Medulla oblongata (tissue), 1 donor: Measurements from ENCODE around the gene OR4S2.

Experiments used
- DNase-seq: peaks from one replicate; pipeline ENCODE4 v3.0.0-alpha.2; 2015; ENCODE audit errors: extremely low spot score

The OR4S2 gene

GRCh38 chr11:55648027-55648426 is at the start of gene OR4S2:
OR4S2 (plus strand) TSS chr11:55648327; CDS start chr11:55650904, 2,577 bp downstream.
- DNase-seq: no peak

GRCh38 chr11:55607545-55607944 is 40.6 kb upstream of the OR4S2 start, which contains the start of gene OR4C11:
OR4C11 (minus strand) TSS chr11:55607645; CDS start chr11:55604373, 3,272 bp downstream.
- no peak for DNase-seq

DNA sequence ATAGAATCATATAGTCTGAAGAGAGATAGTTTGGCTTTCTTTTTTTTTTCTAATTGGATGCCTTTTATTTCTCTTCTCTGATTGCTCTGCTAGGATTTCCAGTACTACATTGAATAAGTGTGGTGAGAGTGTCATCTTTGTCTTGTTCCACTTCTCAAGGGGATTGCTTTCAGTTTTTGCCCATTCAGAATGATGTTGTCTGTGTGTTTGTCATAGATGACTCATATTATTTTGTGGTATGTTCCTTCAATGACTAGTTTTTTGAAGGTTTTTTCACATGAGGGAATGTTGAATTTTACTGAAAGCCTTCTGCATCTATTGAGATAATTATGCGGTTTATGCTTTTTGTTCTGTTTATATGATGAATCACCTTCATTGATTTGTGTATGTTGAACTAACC is 23.6 kb upstream of the OR4S2 start:
- DNase-seq: no peak

- no peak for DNase-seq
Measured at GRCh38 chr11:55634813-55635212, 13.3 kb upstream of the OR4S2 start, which contains the start of gene OR4P4. OR4P4 (plus strand) TSS chr11:55635113.

- no peak for DNase-seq
Measured at GRCh38 chr11:55652560-55652959, 4.4 kb downstream of the OR4S2 start.

- DNase-seq: no peak
Measured at GRCh38 chr11:55655096-55655495, 7.0 kb downstream of the OR4S2 start.

- DNase-seq: no peak
Measured at GRCh38 chr11:55658031-55658573, 10.0 kb downstream of the OR4S2 start.

GRCh38 chr11:55658608-55659007 is 10.5 kb downstream of the OR4S2 start:
- no peak for DNase-seq

GRCh38 chr11:55661901-55662300 is 13.8 kb downstream of the OR4S2 start, which contains the start of gene OR4C6:
OR4C6 (plus strand) TSS chr11:55662201; CDS start chr11:55665167, 2,966 bp downstream.
- DNase-seq: no peak

DNA sequence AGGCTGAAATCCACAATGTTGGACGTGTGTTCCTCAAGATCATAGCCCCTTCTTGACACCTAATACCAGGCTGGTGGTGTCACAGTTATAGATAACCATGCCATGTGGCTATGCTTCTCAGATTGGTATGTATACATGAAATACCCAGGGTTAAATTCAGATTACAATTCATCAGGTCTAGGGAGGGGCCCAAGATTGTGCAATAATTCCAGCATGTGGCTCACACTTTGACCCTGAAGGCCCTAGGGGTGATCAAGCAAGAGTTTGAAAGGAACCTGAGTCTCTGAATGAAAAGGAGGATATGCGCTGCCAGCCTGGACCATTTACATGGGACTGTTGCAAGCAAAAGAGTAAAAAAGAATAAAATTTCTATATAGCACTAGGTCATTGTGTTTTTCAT is 21.2 kb downstream of the OR4S2 start:
- no peak for DNase-seq

GRCh38 chr11:55673860-55674259 is 25.7 kb downstream of the OR4S2 start:
- no peak for DNase-seq

- DNase-seq: no peak
Measured at GRCh38 chr11:55697817-55698216, 49.7 kb downstream of the OR4S2 start.

DNA sequence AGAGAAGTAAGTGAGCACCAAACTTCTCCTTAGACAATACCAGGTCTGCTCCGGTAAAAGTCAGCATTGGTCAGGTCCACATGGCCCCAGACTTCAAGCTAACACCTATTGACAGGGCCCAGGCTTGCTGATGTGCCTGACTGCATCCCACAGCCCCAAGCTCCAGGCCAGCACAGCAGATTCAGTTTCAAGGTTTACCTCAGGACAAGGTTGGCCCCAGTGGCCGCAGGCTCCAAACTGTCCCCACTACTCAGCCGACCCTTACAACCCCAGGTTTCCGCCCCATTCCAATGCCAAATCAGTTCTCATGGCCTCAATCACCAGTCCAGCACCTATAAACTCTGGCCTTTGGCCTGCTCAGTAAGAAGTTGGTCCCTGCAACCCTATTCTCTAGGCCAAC is 53.3 kb downstream of the OR4S2 start:
- no peak for DNase-seq
